Measurements from ENCODE around the gene SLX4IP. TPM values are rescaled to one million over a fixed set of nuclear protein-coding genes. Genes with fewer than 3 reads are reported as not detected.

SLX4IP gene
- total RNA-seq, 2 experiments from 2014 or later = 8.8 to 8.9 TPM

- H3K27ac Mint-ChIP-seq = peak overlapping the region; percentile 73
- peak; percentile 50 for ATAC-seq
- no peaks in the 10 kb centered on the region for H3K27me3 Mint-ChIP-seq (ENCODE audit: low read depth)
- DNase-seq = no peak
- ChIA-PET CTCF (no interaction called here), POLR2A (interaction anchor here (1.2 kb wide), 1 partner anchor 8 kb away, joined by 3 read pairs; no protein-coding TSS in a partner anchor)
- H3K4me3 Mint-ChIP-seq = no peak overlapping the region
- peaks cover 17% of the 10 kb centered on the region for H3K36me3 Mint-ChIP-seq (ENCODE audit: low read depth)
- H3K9me3 Mint-ChIP-seq (ENCODE audit: insufficient read depth) = no peaks in the 10 kb centered on the region
- H3K4me1 Mint-ChIP-seq (ENCODE audit: low read depth) = peaks cover 38% of the 10 kb centered on the region
Measured at GRCh38 chr20:10571313-10571815, 136.3 kb downstream of the SLX4IP start.

- ChIA-PET POLR2A (no interaction called here), CTCF (no interaction called here)
- Mint-ChIP-seq H3K9me3 (ENCODE audit: insufficient read depth) (no peaks in the 10 kb centered on the region), H3K36me3 (ENCODE audit: low read depth) (peaks cover 6% of the 10 kb centered on the region), H3K4me3 (no peak overlapping the region), H3K4me1 (ENCODE audit: low read depth) (peaks cover 31% of the 10 kb centered on the region), H3K27ac (no peak overlapping the region), H3K27me3 (ENCODE audit: low read depth) (no peaks in the 10 kb centered on the region)
- DNase-seq (no peak), ATAC-seq (no peak)
Measured at GRCh38 chr20:10572853-10573252, 137.7 kb downstream of the SLX4IP start.

- peaks cover 6% of the 10 kb centered on the region for H3K36me3 Mint-ChIP-seq (ENCODE audit: low read depth)
- peaks cover 31% of the 10 kb centered on the region for H3K4me1 Mint-ChIP-seq (ENCODE audit: low read depth)
- ChIA-PET CTCF (no interaction called here), POLR2A (interaction anchor here (0.5 kb wide), 1 partner anchor 15 kb away, joined by 3 read pairs; no protein-coding TSS in a partner anchor)
- no peak overlapping the region for H3K27ac Mint-ChIP-seq
- no peak overlapping the region for H3K4me3 Mint-ChIP-seq
- ATAC-seq (no peak), DNase-seq (no peak)
- H3K27me3 Mint-ChIP-seq (ENCODE audit: low read depth) = no peaks in the 10 kb centered on the region
- no peaks in the 10 kb centered on the region for H3K9me3 Mint-ChIP-seq (ENCODE audit: insufficient read depth)
Measured at GRCh38 chr20:10573273-10573950, 138.3 kb downstream of the SLX4IP start.

GRCh38 chr20:10573951-10574339 is 138.8 kb downstream of the SLX4IP start:
- CTCF ChIA-PET = no interaction called here
- DNase-seq (no peak), ATAC-seq (no peak)
- Mint-ChIP-seq H3K4me3 (no peak overlapping the region), H3K4me1 (ENCODE audit: low read depth) (peaks cover 32% of the 10 kb centered on the region), H3K9me3 (ENCODE audit: insufficient read depth) (no peaks in the 10 kb centered on the region), H3K36me3 (ENCODE audit: low read depth) (peaks cover 6% of the 10 kb centered on the region), H3K27me3 (ENCODE audit: low read depth) (no peaks in the 10 kb centered on the region), H3K27ac (no peak overlapping the region)
- POLR2A ChIA-PET = interaction anchor here (0.5 to 1.0 kb wide), 2 partner anchors 9 to 15 kb away, joined by 3 to 4 read pairs; no protein-coding TSS in a partner anchor

GRCh38 chr20:10576411-10577090 is 141.4 kb downstream of the SLX4IP start:
- H3K27ac Mint-ChIP-seq = no peak overlapping the region
- POLR2A ChIA-PET = interaction anchor here (0.5 kb wide), 1 partner anchor 22 kb away, joined by 3 read pairs; no protein-coding TSS in a partner anchor
- peaks cover 34% of the 10 kb centered on the region for H3K4me1 Mint-ChIP-seq (ENCODE audit: low read depth)
- ATAC-seq = no peak
- no peak overlapping the region for H3K4me3 Mint-ChIP-seq
- no peaks in the 10 kb centered on the region for H3K27me3 Mint-ChIP-seq (ENCODE audit: low read depth)
- H3K9me3 Mint-ChIP-seq (ENCODE audit: insufficient read depth) = no peaks in the 10 kb centered on the region
- DNase-seq = no peak
- peaks cover 3% of the 10 kb centered on the region for H3K36me3 Mint-ChIP-seq (ENCODE audit: low read depth)
- CTCF ChIA-PET = no interaction called here

GRCh38 chr20:10577648-10578047 is 142.5 kb downstream of the SLX4IP start:
- ATAC-seq (no peak), DNase-seq (no peak)
- POLR2A ChIA-PET = no interaction called here
- no peaks in the 10 kb centered on the region for H3K27me3 Mint-ChIP-seq (ENCODE audit: low read depth)
- peaks cover 25% of the 10 kb centered on the region for H3K4me1 Mint-ChIP-seq (ENCODE audit: low read depth)
- peaks cover 4% of the 10 kb centered on the region for H3K36me3 Mint-ChIP-seq (ENCODE audit: low read depth)
- no peak overlapping the region for H3K27ac Mint-ChIP-seq
- CTCF ChIA-PET = interaction anchor here (2.9 kb wide), 1 partner anchor 25 kb away, joined by 9 read pairs; no protein-coding TSS in a partner anchor
- H3K4me3 Mint-ChIP-seq = no peak overlapping the region
- no peaks in the 10 kb centered on the region for H3K9me3 Mint-ChIP-seq (ENCODE audit: insufficient read depth)

- DNase-seq (no peak), ATAC-seq (peak; percentile 61)
- Mint-ChIP-seq H3K9me3 (ENCODE audit: insufficient read depth) (no peaks in the 10 kb centered on the region), H3K27ac (no peak overlapping the region), H3K36me3 (ENCODE audit: low read depth) (peaks cover 2% of the 10 kb centered on the region), H3K4me1 (ENCODE audit: low read depth) (peaks cover 17% of the 10 kb centered on the region), H3K27me3 (ENCODE audit: low read depth) (no peaks in the 10 kb centered on the region), H3K4me3 (no peak overlapping the region)
- CTCF ChIA-PET = interaction anchor here (2.9 kb wide), 1 partner anchor 26 kb away, joined by 9 read pairs; no protein-coding TSS in a partner anchor
- POLR2A ChIA-PET = no interaction called here
Measured at GRCh38 chr20:10578607-10579006, 143.5 kb downstream of the SLX4IP start.

- Mint-ChIP-seq H3K4me1 (ENCODE audit: low read depth) (peaks cover 17% of the 10 kb centered on the region), H3K27ac (no peak overlapping the region), H3K9me3 (ENCODE audit: insufficient read depth) (no peaks in the 10 kb centered on the region), H3K4me3 (no peak overlapping the region), H3K27me3 (ENCODE audit: low read depth) (no peaks in the 10 kb centered on the region), H3K36me3 (ENCODE audit: low read depth) (peaks cover 2% of the 10 kb centered on the region)
- POLR2A ChIA-PET = no interaction called here
- ATAC-seq (no peak), DNase-seq (no peak)
- CTCF ChIA-PET = interaction anchor here (2.9 kb wide), 1 partner anchor 27 kb away, joined by 9 read pairs; no protein-coding TSS in a partner anchor
Measured at GRCh38 chr20:10579942-10580341, 144.8 kb downstream of the SLX4IP start.

GRCh38 chr20:10580700-10581099 is 145.6 kb downstream of the SLX4IP start:
- no peak for ATAC-seq
- H3K4me1 Mint-ChIP-seq (ENCODE audit: low read depth) = peaks cover 17% of the 10 kb centered on the region
- peaks cover 2% of the 10 kb centered on the region for H3K36me3 Mint-ChIP-seq (ENCODE audit: low read depth)
- ChIA-PET CTCF (no interaction called here), POLR2A (no interaction called here)
- H3K27ac Mint-ChIP-seq = no peak overlapping the region
- H3K27me3 Mint-ChIP-seq (ENCODE audit: low read depth) = no peaks in the 10 kb centered on the region
- DNase-seq = no peak
- H3K9me3 Mint-ChIP-seq (ENCODE audit: insufficient read depth) = no peaks in the 10 kb centered on the region
- H3K4me3 Mint-ChIP-seq = no peak overlapping the region

- DNase-seq (no peak), ATAC-seq (no peak)
- no peaks in the 10 kb centered on the region for H3K27me3 Mint-ChIP-seq (ENCODE audit: low read depth)
- CTCF ChIA-PET = interaction anchor here (1.2 kb wide), 1 partner anchor 25 kb away, joined by 3 read pairs; no protein-coding TSS in a partner anchor
- H3K36me3 Mint-ChIP-seq (ENCODE audit: low read depth) = peaks cover 2% of the 10 kb centered on the region
- H3K27ac Mint-ChIP-seq = no peak overlapping the region
- H3K4me1 Mint-ChIP-seq (ENCODE audit: low read depth) = peaks cover 17% of the 10 kb centered on the region
- no peaks in the 10 kb centered on the region for H3K9me3 Mint-ChIP-seq (ENCODE audit: insufficient read depth)
- POLR2A ChIA-PET = no interaction called here
- no peak overlapping the region for H3K4me3 Mint-ChIP-seq
Measured at GRCh38 chr20:10581823-10582222, 146.7 kb downstream of the SLX4IP start.

- Mint-ChIP-seq H3K4me1 (ENCODE audit: low read depth) (peaks cover 5% of the 10 kb centered on the region), H3K36me3 (ENCODE audit: low read depth) (peaks cover 2% of the 10 kb centered on the region), H3K27me3 (ENCODE audit: low read depth) (no peaks in the 10 kb centered on the region), H3K27ac (no peak overlapping the region), H3K4me3 (no peak overlapping the region), H3K9me3 (ENCODE audit: insufficient read depth) (no peaks in the 10 kb centered on the region)
- DNase-seq = no peak
- CTCF ChIA-PET = interaction anchor here (0.9 to 1.6 kb wide), 2 partner anchors 9 to 20 kb away, joined by 3 to 4 read pairs; no protein-coding TSS in a partner anchor
- no peak for ATAC-seq
- POLR2A ChIA-PET = no interaction called here
Measured at GRCh38 chr20:10584371-10584770, 149.3 kb downstream of the SLX4IP start.

GRCh38 chr20:10585308-10585707 is 150.2 kb downstream of the SLX4IP start:
- Mint-ChIP-seq H3K27ac (no peak overlapping the region), H3K4me3 (no peak overlapping the region), H3K4me1 (ENCODE audit: low read depth) (peaks cover 2% of the 10 kb centered on the region), H3K36me3 (ENCODE audit: low read depth) (peaks cover 2% of the 10 kb centered on the region), H3K9me3 (ENCODE audit: insufficient read depth) (no peaks in the 10 kb centered on the region), H3K27me3 (ENCODE audit: low read depth) (no peaks in the 10 kb centered on the region)
- no peak for ATAC-seq
- DNase-seq = no peak
- ChIA-PET POLR2A (no interaction called here), CTCF (interaction anchor here (1.6 kb wide), 1 partner anchor 21 kb away, joined by 3 read pairs; no protein-coding TSS in a partner anchor)
